GM12878 (cell line): ENCODE measurements around the gene HIVEP3. TPM values are rescaled to one million over a fixed set of nuclear protein-coding genes. Genes with fewer than 3 reads are reported as not detected.

Experiments used
- ATAC-seq: fragments of 200-7000 bp; cut with Tn5 transposase; 3 replicates; pipeline ENCODE4 v1.9.1; 2020; ENCODE audit warnings: mild to moderate bottlenecking, moderate library complexity
- BruUV-seq: library from RNA; stranded (reverse); fragments of 400-500 nt; replicated peaks from 2 replicates; lab custom pipeline; 2021; lab: Mats Ljungman, UMichigan
- CTCF ChIA-PET: fragments of 300-600 bp; sonication (Branson Sonifier 250); formaldehyde crosslinking; extraction: SDS; loops from one replicate; lab custom pipeline; 2021; ENCODE audit warnings: inconsistent platforms; lab: Yijun Ruan, JAX
- POLR2A ChIA-PET: fragments of 350-600 bp; formaldehyde crosslinking; extraction: SDS; loops from one replicate; lab custom pipeline; 2021; ENCODE audit warnings: inconsistent platforms; lab: Charles Lee
- RAD21 ChIA-PET: fragments of 300-600 bp; sonication (Branson Sonifier 250); formaldehyde crosslinking; loops from one replicate; lab custom pipeline; 2023; ENCODE audit warnings: antibody characterized with exemption; ENCODE audit not compliant: unreplicated experiment; lab: Charles Lee
- SMC1A ChIA-PET: fragments of 300-600 bp; sonication (Branson Sonifier 250); formaldehyde crosslinking; loops from one replicate; lab custom pipeline; 2023; ENCODE audit not compliant: unreplicated experiment, uncharacterized antibody; lab: Charles Lee
- DNase-seq: peaks from one replicate; pipeline ENCODE4 v3.0.0-alpha.2; 2011; ENCODE audit warnings: low read depth, low spot score
- FAIRE-seq: peaks from 3 replicates; lab custom pipeline; 2011; peaks lifted over from hg19 to GRCh38; lab: Jason Lieb, UNC
- H2AFZ ChIP-seq: 2 replicates; pipeline ENCODE4 v1.6.0; 2011; ENCODE audit warnings: low read depth, low read length, control low read depth; ENCODE audit not compliant: control insufficient read depth
- H3K27ac ChIP-seq: 2 replicates; pipeline ENCODE4 v1.5.1; 2011; ENCODE audit warnings: control low read depth; ENCODE audit not compliant: control insufficient read depth, insufficient read depth
- H3K27me3 ChIP-seq, 2 experiments: replicated peaks in 1 of 2; 2 replicates each; pipeline versions ENCODE4 v1.6.0 to v1.6.1; 2011; ENCODE audit warnings: low read length in 1 of 2; ENCODE audit not compliant: control insufficient read depth in 2 of 2, insufficient read depth in 2 of 2
- H3K36me3 ChIP-seq, 2 experiments: 2 replicates each; pipeline ENCODE4 v1.5.1; 2011; ENCODE audit warnings: low read length in 1 of 2; ENCODE audit not compliant: control insufficient read depth in 2 of 2, insufficient read depth in 2 of 2
- H3K4me1 ChIP-seq: 2 replicates; pipeline ENCODE4 v1.6.1; 2011; ENCODE audit warnings: mild to moderate bottlenecking, low read length, moderate library complexity, mixed read lengths; ENCODE audit not compliant: control insufficient read depth, insufficient read depth
- H3K4me2 ChIP-seq: 2 replicates; pipeline ENCODE4 v1.6.0; 2011; ENCODE audit warnings: control low read depth; ENCODE audit not compliant: control insufficient read depth, insufficient read depth
- H3K4me3 ChIP-seq: fragments of 200-600 bp; sonication (generic); 2 replicates; pipeline ENCODE4 v1.5.1; 2016
- H3K79me2 ChIP-seq: 2 replicates; pipeline ENCODE4 v1.6.0; 2011; ENCODE audit warnings: low read length; ENCODE audit not compliant: control insufficient read depth, insufficient read depth
- H3K9ac ChIP-seq: 2 replicates; pipeline ENCODE4 v1.8.0; 2011; ENCODE audit warnings: low read length, control low read depth, mixed read lengths; ENCODE audit not compliant: control insufficient read depth, insufficient read depth
- H3K9me3 ChIP-seq: replicated peaks from 3 replicates; pipeline ENCODE4 v1.5.1; 2011; ENCODE audit warnings: mild to moderate bottlenecking, low read length; ENCODE audit not compliant: control insufficient read depth, insufficient read depth
- H4K20me1 ChIP-seq: 2 replicates; pipeline ENCODE4 v1.6.0; 2011; ENCODE audit not compliant: control insufficient read depth, insufficient read depth
- ATF7 ChIP-seq: fragments of 450-650 bp; IDR thresholded peaks from 2 replicates; pipeline ENCODE4 v1.6.1; 2016; ENCODE audit warnings: low read depth, mild to moderate bottlenecking
- KAT2A ChIP-seq: conservative IDR thresholded peaks from 2 replicates; pipeline ENCODE4 v1.6.1; 2011; ENCODE audit warnings: low read depth, low read length; ENCODE audit not compliant: control insufficient read depth
- MTA3 ChIP-seq: IDR thresholded peaks from 2 replicates; pipeline ENCODE4 v1.6.1; 2012; ENCODE audit warnings: low read length, inconsistent platforms, borderline replicate concordance
- SREBF1 ChIP-seq: IDR thresholded peaks from 2 replicates; pipeline ENCODE4 v1.6.1; 2012; ENCODE audit warnings: mild to moderate bottlenecking, low read length
- TCF3 ChIP-seq: IDR thresholded peaks from 2 replicates; pipeline ENCODE4 v1.6.1; 2012; ENCODE audit warnings: low read depth, mild to moderate bottlenecking, low read length, borderline replicate concordance; ENCODE audit not compliant: insufficient read depth
- ZSCAN29 ChIP-seq: fragments of 450-650 bp; IDR thresholded peaks from 2 replicates; pipeline ENCODE4 v1.6.1; 2017; ENCODE audit warnings: mild to moderate bottlenecking, moderate library complexity
- WGBS: methylation state at CpG from one replicate; pipeline ENCODE4 v1.1.6; 2016; ENCODE audit warnings: low lambda C conversion rate; ENCODE audit not compliant: insufficient replicate concordance, insufficient coverage; ENCODE audit errors: missing lambda C conversion rate; 5-methylcytosine and 5-hydroxymethylcytosine counted together
- in situ Hi-C: fragments of 300-500 bp; cut with MboI; formaldehyde crosslinking; loops from 9 replicates; pipeline ENCODE4 v1.14.3; 2018; ENCODE audit warnings: mixed read lengths
- intact Hi-C: fragments of 100-400 bp; cut with micrococcal nuclease; formaldehyde crosslinking; loops from one replicate; pipeline ENCODE4 v1.14.2; 2022; ENCODE audit not compliant: unreplicated experiment
- polyA plus RNA-seq, 11 experiments: library from polyadenylated mRNA; depleted of rRNA in 4 of 11; unstranded in 6 of 11; stranded (reverse) in 5 of 11; fragments of >200 nt; fragmentation: Nextera tagmentation in 4 of 11; fragmentation: Illumina TruSeq in 1 of 11; extraction: Ambion mirVana in 4 of 11; extraction: Trizol in 1 of 11; gene quantifications; 1 replicate in 1 of 11; 2 replicates in 10 of 11; pipeline versions ENCODE4 v1.2.1 to v1.2.3, GENCODE V29; 2011 to 2016; ENCODE audit warnings: inconsistent platforms in 2 of 11, missing spikeins in 2 of 11, low read depth in 1 of 11
- total RNA-seq, 4 experiments: library from RNA; depleted of rRNA in 3 of 4; stranded (reverse); fragments of >200 nt in 3 of 4; fragmentation: Illumina TruSeq in 1 of 4; extraction: Trizol in 1 of 4; gene quantifications; 2 replicates each; pipeline versions ENCODE4 v1.2.1 to v1.2.3, GENCODE V29; 2013 to 2021
- TF ChIP-seq, protein P1 (sequence below): IDR thresholded peaks from 2 replicates; pipeline ENCODE4 v1.6.1; 2011; ENCODE audit warnings: borderline replicate concordance, low read depth, mild to moderate bottlenecking, moderate library complexity, mixed read lengths, low read length; ENCODE audit not compliant: insufficient read depth; ENCODE audit errors: extremely low read length
- TF ChIP-seq, protein P2 (sequence below): fragments of 450-650 bp; IDR thresholded peaks from 2 replicates; pipeline ENCODE4 v1.6.1; 2018; ENCODE audit warnings: mild to moderate bottlenecking, low read depth, moderate library complexity; ENCODE audit not compliant: partially characterized antibody
- TF ChIP-seq, protein P3 (sequence below): fragments of 450-650 bp; IDR thresholded peaks from 2 replicates; pipeline ENCODE4 v1.6.1; 2016; ENCODE audit warnings: mild to moderate bottlenecking, moderate library complexity, borderline replicate concordance
- TF ChIP-seq, protein P4 (sequence below): IDR thresholded peaks from 2 replicates; pipeline ENCODE4 v1.6.1; 2012; ENCODE audit warnings: low read depth, low read length, improper control_type of control experiment

Gene HIVEP3
- total and polyA plus RNA-seq, 10 of the 15 experiments (the other 5 are each of a cell fraction or from before 2014, with no cell fraction given): 1.8 to 13.6 (median 3.8) TPM

DNA sequence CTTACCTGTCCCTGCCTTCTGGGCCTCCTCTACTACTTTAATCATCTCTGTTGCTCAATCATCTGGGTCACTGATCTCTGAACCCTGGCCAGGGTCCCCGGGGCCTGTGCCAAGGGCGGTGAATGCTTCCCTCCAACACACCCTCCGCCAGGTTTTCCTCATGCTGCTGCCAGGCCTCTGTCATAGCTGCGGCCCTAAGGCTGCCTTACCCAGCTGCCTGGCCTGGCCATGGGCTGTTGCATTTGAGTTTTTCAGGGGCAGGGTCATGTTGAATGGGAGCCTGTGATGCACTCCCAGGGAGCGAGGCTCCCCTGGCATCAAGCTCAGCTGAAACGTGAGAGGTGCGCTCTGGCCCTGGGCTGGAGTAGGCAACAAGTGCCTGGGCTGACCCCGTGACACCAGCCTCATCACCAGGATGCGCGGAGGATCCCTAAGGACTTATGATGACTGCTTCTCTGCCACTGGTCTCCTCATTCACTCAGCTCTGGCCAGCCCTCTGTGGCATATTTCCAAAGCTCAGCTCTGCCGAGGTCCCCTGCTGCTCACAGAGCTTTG is 441.8 kb downstream of the HIVEP3 start:
- H3K27ac ChIP-seq: no peak overlapping the region
- POLR2A ChIA-PET: no interaction called here
- WGBS: 58% methylated on average over 11 of the region's 11 CpGs
- SMC1A ChIA-PET: no interaction called here
- intact Hi-C loops (no loop called here), in situ Hi-C loops (no loop called here)
- H3K4me1 ChIP-seq: peaks cover 1% of the 10 kb centered on the region
- CTCF ChIA-PET: interaction anchor here (0.8 to 3.0 kb wide), 7 partner anchors 10 to 59 kb away, joined by 3 to 8 read pairs (median 3); no protein-coding TSS in a partner anchor
- no peak overlapping the region for H3K9ac ChIP-seq
- H3K9me3 ChIP-seq: no peaks in the 10 kb centered on the region
- FAIRE-seq (no peak), DNase-seq (no peak), ATAC-seq (no peak)
- RAD21 ChIA-PET: interaction anchor here (1.0 kb wide), 1 partner anchor 39 kb away, joined by 3 read pairs; no protein-coding TSS in a partner anchor
- no peaks in the 10 kb centered on the region for H3K79me2 ChIP-seq
- H3K36me3 ChIP-seq: no peaks in the 10 kb centered on the region
- no peak overlapping the region for H3K4me3 ChIP-seq
- BruUV-seq: no TSS peak
- no peaks in the 10 kb centered on the region; a peak in 1 of 4 replicates for H3K27me3 ChIP-seq
- no peak overlapping the region for H2AFZ ChIP-seq
- H3K4me2 ChIP-seq: no peak overlapping the region
- H4K20me1 ChIP-seq: no peaks in the 10 kb centered on the region
- no peak for TF ChIP-seq SREBF1
- no peak for TF ChIP-seq KAT2A
- no peak for TF ChIP-seq ZSCAN29
- TF ChIP-seq MTA3: no peak
- TF ChIP-seq, protein P1, sequence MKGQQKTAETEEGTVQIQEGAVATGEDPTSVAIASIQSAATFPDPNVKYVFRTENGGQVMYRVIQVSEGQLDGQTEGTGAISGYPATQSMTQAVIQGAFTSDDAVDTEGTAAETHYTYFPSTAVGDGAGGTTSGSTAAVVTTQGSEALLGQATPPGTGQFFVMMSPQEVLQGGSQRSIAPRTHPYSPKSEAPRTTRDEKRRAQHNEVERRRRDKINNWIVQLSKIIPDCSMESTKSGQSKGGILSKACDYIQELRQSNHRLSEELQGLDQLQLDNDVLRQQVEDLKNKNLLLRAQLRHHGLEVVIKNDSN: no peak
- TF ChIP-seq ATF7: no peak
- TF ChIP-seq, protein P2, sequence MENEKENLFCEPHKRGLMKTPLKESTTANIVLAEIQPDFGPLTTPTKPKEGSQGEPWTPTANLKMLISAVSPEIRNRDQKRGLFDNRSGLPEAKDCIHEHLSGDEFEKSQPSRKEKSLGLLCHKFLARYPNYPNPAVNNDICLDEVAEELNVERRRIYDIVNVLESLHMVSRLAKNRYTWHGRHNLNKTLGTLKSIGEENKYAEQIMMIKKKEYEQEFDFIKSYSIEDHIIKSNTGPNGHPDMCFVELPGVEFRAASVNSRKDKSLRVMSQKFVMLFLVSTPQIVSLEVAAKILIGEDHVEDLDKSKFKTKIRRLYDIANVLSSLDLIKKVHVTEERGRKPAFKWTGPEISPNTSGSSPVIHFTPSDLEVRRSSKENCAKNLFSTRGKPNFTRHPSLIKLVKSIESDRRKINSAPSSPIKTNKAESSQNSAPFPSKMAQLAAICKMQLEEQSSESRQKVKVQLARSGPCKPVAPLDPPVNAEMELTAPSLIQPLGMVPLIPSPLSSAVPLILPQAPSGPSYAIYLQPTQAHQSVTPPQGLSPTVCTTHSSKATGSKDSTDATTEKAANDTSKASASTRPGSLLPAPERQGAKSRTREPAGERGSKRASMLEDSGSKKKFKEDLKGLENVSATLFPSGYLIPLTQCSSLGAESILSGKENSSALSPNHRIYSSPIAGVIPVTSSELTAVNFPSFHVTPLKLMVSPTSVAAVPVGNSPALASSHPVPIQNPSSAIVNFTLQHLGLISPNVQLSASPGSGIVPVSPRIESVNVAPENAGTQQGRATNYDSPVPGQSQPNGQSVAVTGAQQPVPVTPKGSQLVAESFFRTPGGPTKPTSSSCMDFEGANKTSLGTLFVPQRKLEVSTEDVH: no peak
- TF ChIP-seq, protein P3, sequence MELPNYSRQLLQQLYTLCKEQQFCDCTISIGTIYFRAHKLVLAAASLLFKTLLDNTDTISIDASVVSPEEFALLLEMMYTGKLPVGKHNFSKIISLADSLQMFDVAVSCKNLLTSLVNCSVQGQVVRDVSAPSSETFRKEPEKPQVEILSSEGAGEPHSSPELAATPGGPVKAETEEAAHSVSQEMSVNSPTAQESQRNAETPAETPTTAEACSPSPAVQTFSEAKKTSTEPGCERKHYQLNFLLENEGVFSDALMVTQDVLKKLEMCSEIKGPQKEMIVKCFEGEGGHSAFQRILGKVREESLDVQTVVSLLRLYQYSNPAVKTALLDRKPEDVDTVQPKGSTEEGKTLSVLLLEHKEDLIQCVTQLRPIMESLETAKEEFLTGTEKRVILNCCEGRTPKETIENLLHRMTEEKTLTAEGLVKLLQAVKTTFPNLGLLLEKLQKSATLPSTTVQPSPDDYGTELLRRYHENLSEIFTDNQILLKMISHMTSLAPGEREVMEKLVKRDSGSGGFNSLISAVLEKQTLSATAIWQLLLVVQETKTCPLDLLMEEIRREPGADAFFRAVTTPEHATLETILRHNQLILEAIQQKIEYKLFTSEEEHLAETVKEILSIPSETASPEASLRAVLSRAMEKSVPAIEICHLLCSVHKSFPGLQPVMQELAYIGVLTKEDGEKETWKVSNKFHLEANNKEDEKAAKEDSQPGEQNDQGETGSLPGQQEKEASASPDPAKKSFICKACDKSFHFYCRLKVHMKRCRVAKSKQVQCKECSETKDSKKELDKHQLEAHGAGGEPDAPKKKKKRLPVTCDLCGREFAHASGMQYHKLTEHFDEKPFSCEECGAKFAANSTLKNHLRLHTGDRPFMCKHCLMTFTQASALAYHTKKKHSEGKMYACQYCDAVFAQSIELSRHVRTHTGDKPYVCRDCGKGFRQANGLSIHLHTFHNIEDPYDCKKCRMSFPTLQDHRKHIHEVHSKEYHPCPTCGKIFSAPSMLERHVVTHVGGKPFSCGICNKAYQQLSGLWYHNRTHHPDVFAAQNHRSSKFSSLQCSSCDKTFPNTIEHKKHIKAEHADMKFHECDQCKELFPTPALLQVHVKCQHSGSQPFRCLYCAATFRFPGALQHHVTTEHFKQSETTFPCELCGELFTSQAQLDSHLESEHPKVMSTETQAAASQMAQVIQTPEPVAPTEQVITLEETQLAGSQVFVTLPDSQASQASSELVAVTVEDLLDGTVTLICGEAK: no peak
- TF ChIP-seq TCF3: no peak
- TF ChIP-seq, protein P4, sequence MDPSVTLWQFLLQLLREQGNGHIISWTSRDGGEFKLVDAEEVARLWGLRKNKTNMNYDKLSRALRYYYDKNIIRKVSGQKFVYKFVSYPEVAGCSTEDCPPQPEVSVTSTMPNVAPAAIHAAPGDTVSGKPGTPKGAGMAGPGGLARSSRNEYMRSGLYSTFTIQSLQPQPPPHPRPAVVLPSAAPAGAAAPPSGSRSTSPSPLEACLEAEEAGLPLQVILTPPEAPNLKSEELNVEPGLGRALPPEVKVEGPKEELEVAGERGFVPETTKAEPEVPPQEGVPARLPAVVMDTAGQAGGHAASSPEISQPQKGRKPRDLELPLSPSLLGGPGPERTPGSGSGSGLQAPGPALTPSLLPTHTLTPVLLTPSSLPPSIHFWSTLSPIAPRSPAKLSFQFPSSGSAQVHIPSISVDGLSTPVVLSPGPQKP: no peak
